GM04503 (cell line): ENCODE data around the gene PTPN14.
"Not testable (repeated sequence)": the region's sequence is repeated elsewhere in the genome, so short reads cannot be mapped to it uniquely, and the experiment has no call there.

Experiments used
- DNase-seq: peaks from one replicate; pipeline ENCODE4 v3.0.0-alpha.2; 2012; ENCODE audit warnings: low read depth

Gene PTPN14

DNA sequence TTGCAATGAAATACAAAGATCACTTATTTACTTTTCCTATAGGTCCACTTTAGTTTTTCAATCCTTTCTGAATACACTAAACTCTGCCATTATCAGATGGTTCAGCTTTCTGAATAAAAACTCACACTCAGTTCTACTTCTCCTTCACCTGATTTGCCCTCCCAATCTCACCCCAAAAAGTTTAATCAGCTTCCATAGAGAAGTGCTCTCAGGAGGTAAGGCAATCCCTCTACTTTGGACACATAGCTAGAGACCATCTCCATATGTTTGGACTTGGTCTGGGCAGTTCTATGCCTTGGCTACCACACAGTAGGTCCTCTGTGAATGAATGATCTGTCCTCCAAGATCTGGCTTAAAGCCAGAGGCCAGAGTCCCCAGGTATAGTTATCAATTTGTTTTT, 40.9 kb downstream of the PTPN14 start:
- DNase-seq, result no peak

DNA sequence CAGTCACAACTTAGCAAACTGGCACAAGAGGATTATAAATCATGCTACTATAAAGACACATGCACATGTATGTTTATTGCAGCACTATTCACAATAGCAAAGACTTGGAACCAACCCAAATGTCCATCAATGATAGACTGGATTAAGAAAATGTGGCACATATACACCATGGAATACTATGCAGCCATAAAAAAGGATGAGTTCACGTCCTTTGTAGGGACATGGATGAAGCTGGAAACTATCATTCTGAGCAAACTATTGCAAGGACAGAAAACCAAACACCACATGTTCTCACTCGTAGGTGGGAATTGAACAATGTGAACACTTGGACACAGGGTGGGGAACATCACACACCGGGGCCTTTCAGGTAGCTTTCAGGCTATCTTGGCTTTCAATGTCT, 41.8 kb downstream of the PTPN14 start:
- not testable (repeated sequence) for DNase-seq

DNA sequence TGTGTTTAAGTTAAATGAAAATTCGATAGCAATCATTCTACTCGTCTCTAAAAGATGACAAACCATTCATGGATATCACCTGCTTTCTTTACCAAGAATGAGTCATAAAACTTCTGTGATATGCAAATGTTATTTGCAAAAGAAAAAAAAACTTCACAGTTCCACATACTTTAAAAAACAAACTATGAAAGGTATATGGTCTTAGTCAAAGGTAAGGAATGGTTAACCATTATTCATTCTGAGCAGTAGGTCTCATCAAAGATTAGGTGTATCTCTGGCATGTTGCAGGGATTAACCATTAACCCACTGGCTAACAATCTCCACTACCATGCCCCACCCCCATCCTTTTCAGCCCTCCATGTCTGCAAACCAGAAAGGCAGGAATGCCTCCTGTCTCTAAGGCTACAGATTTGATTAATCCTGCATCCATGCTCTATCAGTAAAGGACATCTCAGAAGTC, 44.4 kb downstream of the PTPN14 start:
- no peak for DNase-seq

DNA sequence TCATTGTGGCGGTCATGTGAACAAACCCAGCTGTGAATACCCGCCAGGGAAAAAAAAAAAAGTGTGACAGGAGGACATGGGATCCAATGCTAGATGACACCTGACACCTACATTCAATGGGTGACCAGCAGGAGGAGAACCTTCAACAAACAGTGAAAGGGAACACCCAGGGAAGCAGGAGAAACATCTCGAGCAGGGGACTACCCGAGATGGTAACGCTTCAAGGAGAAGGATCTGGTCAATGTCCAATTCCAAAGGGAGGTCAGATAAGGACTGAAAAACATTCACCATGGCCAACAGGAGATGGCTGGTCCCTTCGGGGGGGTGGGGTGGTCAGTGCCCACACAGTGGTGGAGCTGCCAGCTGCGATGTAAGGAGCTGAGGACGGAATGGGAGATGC, 46.3 kb downstream of the PTPN14 start:
- no peak for DNase-seq

DNA sequence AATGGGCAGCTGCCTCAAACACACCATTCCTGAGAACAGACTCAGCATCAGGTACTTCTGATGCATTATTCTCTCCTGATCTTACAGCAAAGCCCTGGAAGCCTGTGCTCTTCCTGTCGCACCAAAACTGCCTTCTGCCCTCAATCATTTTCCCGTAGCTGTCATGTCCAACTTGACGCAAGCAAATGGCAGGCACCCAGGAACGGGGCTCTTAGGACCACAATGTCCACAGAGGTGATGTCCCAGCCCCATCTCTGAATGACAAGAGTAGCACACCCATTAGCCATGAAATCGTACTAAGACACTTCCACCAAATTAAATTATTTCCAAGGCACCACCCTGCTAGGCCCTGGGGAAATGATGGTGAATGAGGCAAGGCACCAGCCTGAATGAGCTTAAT, 47.1 kb downstream of the PTPN14 start:
- no peak for DNase-seq

DNA sequence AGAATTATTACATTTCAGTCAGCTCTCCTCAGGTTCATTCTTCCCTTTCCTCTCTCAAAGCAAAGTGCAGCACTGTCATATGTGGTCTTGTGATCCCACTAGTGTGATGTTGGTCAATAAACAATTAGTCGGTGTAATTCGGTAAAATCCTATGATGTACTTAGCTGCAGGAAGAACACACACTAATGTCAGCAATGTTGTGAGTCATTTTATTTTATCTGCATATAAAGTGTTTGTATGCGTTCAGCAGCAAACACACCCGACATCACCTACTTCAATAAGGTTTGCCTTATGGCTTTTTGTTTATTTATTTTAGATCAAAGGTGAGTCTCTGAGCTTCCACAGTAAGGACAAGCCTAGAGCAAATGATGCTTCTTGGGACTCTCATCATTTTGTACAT, 47.8 kb downstream of the PTPN14 start:
- DNase-seq, result no peak

DNA sequence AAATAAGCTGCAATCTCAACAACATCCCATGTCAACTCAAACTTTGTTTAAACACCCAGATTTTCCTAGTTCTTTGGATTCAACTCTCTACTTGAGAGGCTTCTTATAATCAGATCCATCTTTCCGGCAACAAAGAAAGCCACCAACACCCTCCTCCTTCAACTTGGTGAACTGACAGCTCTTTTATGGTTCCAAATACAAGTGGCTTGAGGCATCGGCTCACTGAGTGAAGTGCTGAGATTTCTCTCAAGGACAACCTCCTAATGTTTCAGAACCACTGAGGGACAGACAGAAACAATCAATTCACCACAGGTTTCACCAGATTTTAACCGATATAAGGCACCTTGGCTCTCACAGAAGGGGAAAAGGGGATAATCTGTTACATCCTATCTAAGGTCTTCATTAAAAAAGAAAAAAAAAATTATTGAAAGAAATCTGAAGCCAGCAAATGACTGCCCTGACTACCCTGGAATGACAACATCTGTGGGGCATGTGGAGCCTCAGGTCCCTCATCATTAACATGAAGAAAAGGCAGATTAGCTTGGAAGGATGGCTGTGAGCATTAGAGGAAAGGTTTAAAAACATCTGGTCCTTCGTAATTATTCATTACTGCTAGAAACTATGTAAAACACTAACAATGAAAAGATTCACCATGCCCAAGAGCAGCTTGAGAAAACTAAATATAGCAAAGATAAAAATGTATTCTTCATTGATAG, 50.9 kb downstream of the PTPN14 start:
- DNase-seq, result no peak

DNA sequence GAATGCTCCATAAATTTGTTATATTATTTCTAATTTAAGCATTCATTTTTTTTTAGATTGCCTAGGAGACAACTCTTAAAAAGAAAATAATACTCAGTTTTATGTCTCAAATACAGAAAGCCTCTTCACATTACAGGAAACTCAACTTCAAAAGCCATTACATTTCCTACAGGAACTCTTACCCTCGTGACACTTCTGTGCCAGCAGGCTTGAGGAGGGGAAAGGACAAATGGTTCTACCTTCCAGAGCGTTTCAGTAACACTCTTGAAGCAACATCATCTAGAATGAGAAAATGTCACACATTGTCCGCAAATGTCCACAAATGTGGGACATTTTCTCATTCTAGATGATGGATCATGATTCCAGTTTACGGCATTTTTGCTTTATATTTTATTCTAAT, 51.7 kb downstream of the PTPN14 start:
- no peak for DNase-seq

DNA sequence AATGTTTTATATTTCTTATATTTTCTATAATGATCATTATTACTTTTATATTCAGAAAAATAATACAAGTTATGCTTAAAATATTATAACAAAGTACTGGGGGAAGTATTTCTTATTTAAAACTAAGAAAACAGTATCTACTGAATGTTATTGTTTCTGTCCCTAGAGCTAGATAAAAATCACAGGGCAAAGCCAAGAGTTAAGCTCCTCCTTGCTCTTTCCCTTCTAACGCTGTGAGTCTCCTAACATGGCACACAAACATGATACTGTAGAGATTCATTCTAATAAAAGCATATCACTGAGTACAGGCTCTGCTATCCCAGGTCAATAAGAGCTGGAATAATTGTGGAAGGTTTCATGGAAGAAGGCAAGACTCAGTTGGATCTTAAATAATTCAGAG, 53.4 kb downstream of the PTPN14 start:
- DNase-seq, result no peak

DNA sequence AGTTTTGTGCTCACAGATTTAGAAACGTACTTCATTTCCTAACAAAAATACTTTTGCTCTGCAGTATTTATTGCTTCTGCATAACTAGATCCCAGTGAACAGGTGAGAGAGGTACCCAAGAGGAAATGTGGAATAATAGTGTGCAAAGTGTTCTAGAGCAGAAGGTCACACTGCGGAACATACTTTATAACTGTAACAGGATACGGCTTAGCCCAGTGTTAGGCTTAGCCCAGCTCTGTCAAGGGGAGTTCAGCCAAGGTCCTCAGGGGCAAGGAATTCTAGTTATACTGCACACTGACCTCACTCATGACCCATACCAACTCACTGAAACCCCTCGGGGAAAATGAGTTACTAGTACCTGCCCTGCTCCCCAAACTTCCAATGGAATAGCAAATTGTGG, 55.3 kb downstream of the PTPN14 start:
- no peak for DNase-seq

DNA sequence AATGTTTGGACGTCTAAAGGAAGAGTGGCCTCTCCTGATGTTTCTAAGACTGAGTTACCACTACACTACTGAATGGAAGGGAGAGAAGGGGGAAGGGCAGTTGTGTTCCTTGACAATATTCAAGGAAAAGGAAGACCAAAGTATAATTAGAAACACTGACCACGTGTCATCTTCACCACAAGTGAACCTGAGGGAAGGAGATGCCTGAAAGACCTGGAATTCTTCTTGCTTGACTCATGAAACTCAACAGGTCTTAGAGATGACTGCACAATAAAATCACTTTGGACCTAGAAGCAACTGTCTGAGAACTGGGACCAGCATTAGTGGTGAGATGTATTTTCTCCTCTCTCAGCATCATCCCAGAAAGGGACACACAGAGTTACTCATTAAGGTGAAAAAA, 56.7 kb downstream of the PTPN14 start:
- DNase-seq, result no peak

DNA sequence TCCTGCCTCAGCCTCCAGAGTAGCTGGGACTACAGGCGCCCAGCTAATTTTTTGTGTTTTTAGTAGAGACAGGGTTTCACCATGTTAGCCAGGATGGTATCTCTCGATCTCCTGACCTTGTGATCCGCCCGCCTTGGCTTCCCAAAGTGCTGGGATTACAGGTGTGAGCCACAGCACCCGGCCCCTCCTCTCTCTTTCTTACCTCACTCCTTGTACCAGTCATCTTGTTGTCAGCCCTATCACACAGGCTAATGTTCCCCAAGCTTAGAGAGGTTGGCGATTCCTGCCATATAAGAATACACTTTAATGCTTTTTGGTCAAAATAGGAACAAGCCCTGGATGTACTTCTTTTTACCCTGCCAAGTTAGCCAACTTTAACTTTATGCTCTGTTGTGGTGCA, 57.2 kb downstream of the PTPN14 start:
- DNase-seq, result not testable (repeated sequence)

DNA sequence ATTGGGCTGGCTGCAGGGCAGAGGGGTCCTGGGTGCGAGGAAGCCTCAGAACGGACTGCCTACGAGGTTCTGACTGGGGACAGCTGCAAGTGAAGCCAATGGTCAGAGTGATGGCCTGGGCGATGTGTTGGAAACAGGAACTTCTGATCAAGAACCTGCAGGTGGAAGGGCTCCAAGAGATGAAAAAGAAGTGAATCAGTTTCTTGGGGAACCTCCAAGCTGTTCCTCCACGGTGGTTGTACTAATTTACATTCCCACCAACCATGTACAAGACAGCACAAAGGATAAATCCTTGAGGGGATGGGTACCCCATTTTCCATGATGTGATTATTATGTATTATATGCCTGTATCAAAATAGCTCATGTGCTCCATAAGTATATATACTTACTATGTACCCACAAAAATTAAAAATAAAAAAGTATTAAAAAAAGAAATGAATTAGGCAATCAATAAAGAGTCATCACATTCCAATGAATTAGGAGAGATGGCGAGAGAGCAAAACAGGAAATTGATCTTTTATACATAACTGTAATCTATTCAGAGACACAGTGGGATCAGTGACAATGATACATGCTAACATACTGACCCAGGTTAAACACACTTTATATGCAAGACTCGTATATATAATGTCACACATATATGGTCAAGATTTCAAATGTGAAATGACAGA, 58.1 kb downstream of the PTPN14 start:
- DNase-seq, result peak; percentile 34

DNA sequence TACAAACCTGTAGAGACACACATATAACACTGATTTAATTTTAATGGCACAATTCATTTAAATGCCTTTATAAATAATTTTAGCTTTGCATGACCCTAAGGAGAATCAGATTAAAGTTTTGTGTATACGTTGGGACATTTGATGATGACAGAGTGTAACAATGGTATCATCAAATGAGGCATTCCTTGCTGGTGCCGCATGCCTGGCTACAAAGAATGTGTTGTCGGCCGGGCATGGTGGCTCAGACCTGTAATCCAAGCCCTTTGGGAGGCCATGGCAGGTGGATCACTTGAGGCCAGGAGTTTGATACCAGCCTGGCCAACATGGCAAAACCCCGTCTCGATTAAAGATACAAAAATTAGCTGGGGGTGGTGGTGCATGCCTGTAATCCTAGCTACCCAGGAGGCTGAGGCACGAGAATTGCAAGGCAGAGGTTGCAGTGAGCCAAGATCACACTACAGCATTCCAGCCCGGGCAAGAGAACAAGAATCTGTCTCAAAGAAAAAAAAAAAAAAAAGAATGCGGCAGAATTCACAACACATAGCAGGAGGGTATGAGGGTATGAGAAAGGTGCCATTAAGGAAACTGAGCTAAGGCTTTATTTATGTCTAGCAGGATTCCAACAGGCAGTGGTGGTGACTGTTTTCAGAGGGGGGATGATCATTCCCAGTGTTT, 58.9 kb downstream of the PTPN14 start:
- peak; percentile 37 for DNase-seq

DNA sequence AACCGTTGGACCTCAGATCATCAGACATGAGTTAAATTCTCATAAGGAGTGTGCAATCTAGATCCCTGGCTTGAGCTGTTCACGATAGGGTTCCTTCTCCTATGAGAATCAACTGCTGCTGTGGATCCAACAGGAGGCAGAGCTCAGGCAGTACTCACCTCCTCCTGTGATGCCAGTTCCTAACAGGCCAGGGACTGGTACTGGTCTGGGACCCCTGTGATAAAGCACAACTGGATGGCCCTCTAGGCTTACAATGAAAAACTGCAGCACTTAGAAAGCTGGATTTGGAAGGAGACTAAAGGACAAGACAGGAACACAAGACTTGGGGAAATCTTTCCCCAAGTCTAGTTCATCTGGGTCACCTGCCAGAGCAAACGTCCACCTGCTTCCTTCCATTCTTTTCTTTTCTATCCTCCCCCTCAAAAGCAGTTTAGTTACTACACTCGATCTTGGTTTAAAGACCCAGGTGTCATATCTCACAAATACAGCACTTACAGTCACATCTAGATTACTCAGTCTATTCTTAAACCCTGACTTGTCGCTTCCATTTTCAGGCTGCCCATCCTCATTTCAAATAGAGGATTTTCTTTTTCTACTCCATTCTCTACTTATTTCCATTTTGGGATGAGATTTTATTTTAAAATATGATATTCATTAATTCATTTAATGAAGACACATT, 59.8 kb downstream of the PTPN14 start:
- DNase-seq, result no peak

DNA sequence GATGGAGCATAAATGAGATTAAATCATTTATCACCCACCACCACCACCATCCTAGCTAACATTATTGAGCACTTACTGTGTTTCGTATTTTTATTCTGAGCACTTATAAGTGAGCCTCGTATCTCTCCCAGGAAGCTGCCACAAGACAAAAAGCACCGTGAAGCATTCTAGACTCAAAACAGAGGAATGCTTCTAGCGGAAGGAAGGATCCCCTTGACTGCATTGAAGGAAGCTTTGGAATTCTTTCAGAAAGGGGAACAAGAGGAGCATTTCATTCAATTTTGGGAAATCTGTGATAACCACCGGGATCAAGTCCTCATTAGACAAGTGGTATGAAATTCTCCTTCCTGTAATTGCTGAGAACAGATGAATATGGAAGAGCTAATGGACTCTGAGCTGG, 66.3 kb downstream of the PTPN14 start:
- no peak for DNase-seq

DNA sequence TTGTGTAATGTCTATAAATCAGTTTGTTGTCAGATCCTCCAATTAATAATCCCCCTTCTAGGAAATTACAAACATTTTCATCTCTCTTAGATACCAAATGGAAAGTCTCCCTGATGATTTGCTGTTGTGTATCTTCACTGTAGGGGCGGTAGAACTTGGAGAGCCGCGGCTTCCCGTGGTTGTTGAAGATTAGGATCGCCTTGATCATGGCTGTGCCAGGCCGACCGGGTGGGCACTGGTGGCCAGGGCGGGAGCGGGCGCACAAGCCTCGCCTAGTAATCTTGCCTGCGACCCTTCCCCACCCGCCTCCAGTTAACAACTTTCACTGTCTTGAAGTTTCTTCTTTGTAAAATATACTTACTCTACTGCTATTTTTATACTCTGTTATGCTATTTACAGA, 68.2 kb downstream of the PTPN14 start:
- not testable (repeated sequence) for DNase-seq

DNA sequence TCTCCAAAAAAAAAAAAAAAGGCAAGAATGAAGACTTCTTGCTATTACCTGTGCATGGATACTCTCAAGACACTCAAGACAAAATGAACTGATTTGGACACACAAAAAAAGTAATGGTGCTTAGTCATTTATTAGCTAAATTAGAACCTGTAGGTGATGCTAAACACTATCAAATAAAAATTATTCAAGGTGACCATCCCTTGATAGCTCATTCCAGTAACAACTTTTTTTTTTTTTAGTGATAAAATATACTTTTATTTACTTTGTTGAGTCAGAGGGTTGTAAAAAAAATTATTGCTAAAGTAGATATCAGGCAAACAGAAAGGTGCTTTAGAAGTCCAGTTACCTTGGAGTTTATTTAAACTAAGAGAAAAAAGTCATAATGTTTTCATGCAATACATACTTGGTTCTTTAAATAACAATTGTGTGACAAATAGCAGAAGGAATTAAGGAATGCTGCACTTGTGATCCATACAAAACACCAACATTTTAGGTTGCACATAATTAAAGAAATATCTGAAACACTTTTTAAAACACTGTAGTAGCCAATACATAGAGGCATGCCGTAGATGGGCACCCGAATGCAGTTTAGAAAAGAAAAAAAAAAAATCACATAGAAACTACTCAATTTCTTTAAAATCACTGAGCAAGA, 69.3 kb downstream of the PTPN14 start:
- not testable (repeated sequence) for DNase-seq

DNA sequence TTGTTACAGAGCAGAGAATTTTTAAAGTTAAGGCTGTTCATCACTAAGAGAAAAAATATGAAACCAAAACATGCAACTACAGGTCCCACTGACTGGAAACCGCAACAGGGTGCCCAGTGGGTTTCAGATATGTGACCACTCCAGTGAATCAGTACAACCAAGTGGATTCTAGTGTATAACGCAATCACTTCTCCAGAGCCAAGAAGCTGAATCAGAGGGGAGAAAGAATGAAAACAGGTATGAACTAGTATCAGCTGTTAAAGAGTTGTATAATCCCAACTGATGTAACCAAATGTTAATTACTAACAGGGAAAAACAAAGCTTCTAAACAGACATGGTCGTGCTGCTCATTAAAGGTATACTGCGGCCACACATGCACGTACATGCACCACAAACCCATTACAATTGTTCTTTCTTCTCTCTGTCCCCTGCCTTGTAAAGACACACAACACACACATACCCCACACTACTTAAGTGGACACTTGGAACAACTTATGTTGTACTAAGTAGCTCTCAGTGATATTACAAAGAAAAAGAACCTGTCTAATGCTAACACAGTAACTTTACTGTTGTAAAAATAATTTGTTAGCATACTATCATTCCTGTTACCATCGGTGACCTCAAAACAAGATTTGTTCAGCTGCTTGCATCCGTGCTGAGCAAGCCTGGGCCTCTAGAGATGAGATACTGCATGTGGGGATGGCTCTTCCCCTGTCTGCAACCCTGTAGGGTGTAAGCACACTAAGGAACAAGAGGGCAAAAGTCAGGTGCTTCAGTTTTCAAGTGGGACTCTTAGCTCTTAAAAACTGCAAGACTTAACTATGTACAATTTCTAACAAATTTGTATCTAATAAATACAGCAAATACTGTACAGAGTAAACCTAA, 74.2 kb downstream of the PTPN14 start:
- peak; percentile 98 for DNase-seq

DNA sequence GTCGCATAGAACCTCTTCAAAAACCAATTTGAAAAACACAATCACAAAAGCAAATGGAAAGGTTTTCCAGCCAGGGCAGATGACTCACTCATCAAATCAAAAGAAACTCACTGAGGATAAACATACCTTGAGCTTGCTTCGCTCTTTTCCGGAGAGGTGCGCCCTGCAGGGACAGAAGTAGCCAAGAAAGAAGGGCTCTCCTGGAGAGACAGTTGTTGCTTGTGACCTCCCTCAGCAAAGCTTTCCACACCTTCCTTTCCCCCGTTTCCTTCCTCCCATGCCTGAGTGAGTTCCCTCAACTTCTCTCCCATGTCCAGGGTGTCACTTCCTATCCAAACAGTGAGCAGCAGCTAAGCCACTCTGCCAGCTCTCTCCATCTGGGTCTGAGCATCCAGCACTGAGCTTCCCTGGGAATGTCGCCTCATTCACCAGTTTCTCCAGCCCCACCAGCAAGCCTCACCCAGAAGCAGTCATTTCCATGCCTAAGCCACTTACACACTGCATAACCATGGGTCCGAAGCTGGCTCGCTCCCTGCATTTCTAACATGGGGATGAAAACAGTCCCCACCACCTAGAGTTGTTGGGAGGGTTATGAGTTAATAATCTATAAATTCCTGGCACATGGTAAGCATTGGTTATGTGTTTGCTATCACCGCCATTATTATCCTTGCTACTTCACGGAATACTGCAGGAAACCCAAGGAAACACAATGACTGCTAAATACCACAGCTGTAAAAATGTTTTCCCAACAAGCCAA, 75.0 kb downstream of the PTPN14 start:
- DNase-seq, result no peak
